OCI-LY7 (cell line): Measurements from ENCODE around the gene RGS2. TPM values are rescaled to one million over a fixed set of nuclear protein-coding genes. Genes with fewer than 3 reads are reported as not detected.

Experiments
- BruUV-seq: library from RNA; stranded (reverse); fragments of 400-500 nt; replicated peaks from 2 replicates; lab custom pipeline; 2021; lab: Mats Ljungman, UMichigan
- CTCF ChIA-PET: fragments of 300-600 bp; sonication (Branson Sonifier 250); formaldehyde crosslinking; loops from one replicate; lab custom pipeline; 2022; ENCODE audit warnings: antibody characterized with exemption; ENCODE audit not compliant: unreplicated experiment; lab: Charles Lee
- POLR2A ChIA-PET: fragments of 300-600 bp; sonication (Branson Sonifier 250); formaldehyde crosslinking; loops from one replicate; lab custom pipeline; 2022; ENCODE audit warnings: antibody characterized with exemption; lab: Charles Lee
- DNase-seq: peaks from one replicate; pipeline ENCODE4 v3.0.0-alpha.2; 2015; ENCODE audit warnings: low spot score
- H2AFZ ChIP-seq: fragments of 200-600 bp; sonication (generic), shearing (Covaris generic); 2 replicates; pipeline ENCODE4 v1.6.1; 2014; ENCODE audit warnings: mild to moderate bottlenecking, antibody characterized with exemption, low read length, moderate library complexity
- H3K27ac ChIP-seq: fragments of 200-600 bp; sonication (generic); 2 replicates; pipeline ENCODE4 v1.5.1; 2014; ENCODE audit warnings: mixed run types, low read depth, mild to moderate bottlenecking, moderate library complexity, low read length, inconsistent platforms; ENCODE audit not compliant: poor library complexity, severe bottlenecking
- H3K36me3 ChIP-seq: fragments of 200-600 bp; sonication (generic); 2 replicates; pipeline ENCODE4 v1.6.1; 2014; ENCODE audit warnings: mild to moderate bottlenecking, antibody characterized with exemption, low read length, moderate library complexity, mixed read lengths; ENCODE audit not compliant: insufficient read depth
- H3K4me1 ChIP-seq: fragments of 200-600 bp; sonication (generic); 2 replicates; pipeline ENCODE4 v1.5.1; 2014; ENCODE audit warnings: mild to moderate bottlenecking, low read length; ENCODE audit not compliant: insufficient read depth, poor library complexity, severe bottlenecking
- H3K4me2 ChIP-seq: fragments of 200-600 bp; sonication (generic); 2 replicates; pipeline ENCODE4 v1.6.1; 2014; ENCODE audit warnings: mild to moderate bottlenecking, low read length
- H3K4me3 ChIP-seq: fragments of 200-600 bp; sonication (generic); 2 replicates; pipeline ENCODE4 v1.5.1; 2014; ENCODE audit warnings: mild to moderate bottlenecking, low read depth, low read length; ENCODE audit not compliant: poor library complexity, severe bottlenecking
- H3K79me2 ChIP-seq: fragments of 200-600 bp; sonication (generic); 2 replicates; pipeline ENCODE4 v1.6.1; 2016; ENCODE audit warnings: low read depth, mild to moderate bottlenecking, low read length, moderate library complexity, mixed read lengths; ENCODE audit not compliant: insufficient read depth
- H3K9me2 ChIP-seq: fragments of 200-600 bp; sonication (generic); 2 replicates; pipeline ENCODE4 v1.6.1; 2016; ENCODE audit warnings: mild to moderate bottlenecking, low read length, mixed read lengths; ENCODE audit not compliant: insufficient read depth
- H3K9me3 ChIP-seq: fragments of 200-600 bp; sonication (generic); 2 replicates; pipeline ENCODE4 v1.6.1; 2014; ENCODE audit warnings: mild to moderate bottlenecking, mixed run types, low read length, mixed read lengths
- H4K20me1 ChIP-seq: fragments of 200-600 bp; sonication (generic); 2 replicates; pipeline ENCODE4 v1.6.1; 2014; ENCODE audit warnings: mild to moderate bottlenecking, antibody characterized with exemption, low read length, moderate library complexity, mixed read lengths; ENCODE audit not compliant: insufficient read depth
- EZH2phosphoT487 ChIP-seq: fragments of 200-600 bp; sonication (generic); IDR thresholded peaks from 2 replicates; pipeline ENCODE4 v1.6.1; 2018; ENCODE audit warnings: low read depth, borderline replicate concordance, mild to moderate bottlenecking, mixed run types, antibody characterized with exemption, low read length, moderate library complexity, mixed read lengths
- intact Hi-C: fragments of 100-400 bp; cut with micrococcal nuclease; formaldehyde crosslinking; loops from one replicate; pipeline ENCODE4 v1.10.0; 2022; ENCODE audit not compliant: unreplicated experiment
- total RNA-seq, 2 experiments: library from RNA; depleted of rRNA in 1 of 2; stranded (reverse); fragments of >200 nt in 1 of 2; shearing (Covaris generic) in 1 of 2; gene quantifications; 2 replicates each; pipeline ENCODE4 v1.2.3, GENCODE V29; 2014 to 2022
- TF ChIP-seq, protein P1 (sequence below): fragments of 200-600 bp; sonication (generic); conservative IDR thresholded peaks from 2 replicates; pipeline ENCODE4 v1.5.1; 2014; ENCODE audit warnings: mild to moderate bottlenecking, antibody characterized with exemption, low read length, moderate library complexity, mixed read lengths

Gene RGS2
- total RNA-seq, 2 experiments from 2014 or later = 12.5 to 27.6 TPM

GRCh38 chr1:192832492-192832891 lies 23.7 kb downstream of the RGS2 start:
- POLR2A ChIA-PET = interaction anchor here (0.6 to 0.7 kb wide), 2 partner anchors 23 to 91 kb away, joined by 3 read pairs; no protein-coding TSS in a partner anchor
- H2AFZ ChIP-seq = no peak overlapping the region
- H3K9me3 ChIP-seq = no peaks in the 10 kb centered on the region
- no peak for DNase-seq
- H3K36me3 ChIP-seq = no peaks in the 10 kb centered on the region
- no peaks in the 10 kb centered on the region for H3K4me1 ChIP-seq
- H3K79me2 ChIP-seq = no peaks in the 10 kb centered on the region
- no TSS peak for BruUV-seq
- H3K27ac ChIP-seq = no peak overlapping the region
- H3K9me2 ChIP-seq = no peaks in the 10 kb centered on the region
- no peaks in the 10 kb centered on the region for H4K20me1 ChIP-seq
- H3K4me2 ChIP-seq = no peak overlapping the region
- TF ChIP-seq EZH2phosphoT487 = no peak
- TF ChIP-seq, protein P1, sequence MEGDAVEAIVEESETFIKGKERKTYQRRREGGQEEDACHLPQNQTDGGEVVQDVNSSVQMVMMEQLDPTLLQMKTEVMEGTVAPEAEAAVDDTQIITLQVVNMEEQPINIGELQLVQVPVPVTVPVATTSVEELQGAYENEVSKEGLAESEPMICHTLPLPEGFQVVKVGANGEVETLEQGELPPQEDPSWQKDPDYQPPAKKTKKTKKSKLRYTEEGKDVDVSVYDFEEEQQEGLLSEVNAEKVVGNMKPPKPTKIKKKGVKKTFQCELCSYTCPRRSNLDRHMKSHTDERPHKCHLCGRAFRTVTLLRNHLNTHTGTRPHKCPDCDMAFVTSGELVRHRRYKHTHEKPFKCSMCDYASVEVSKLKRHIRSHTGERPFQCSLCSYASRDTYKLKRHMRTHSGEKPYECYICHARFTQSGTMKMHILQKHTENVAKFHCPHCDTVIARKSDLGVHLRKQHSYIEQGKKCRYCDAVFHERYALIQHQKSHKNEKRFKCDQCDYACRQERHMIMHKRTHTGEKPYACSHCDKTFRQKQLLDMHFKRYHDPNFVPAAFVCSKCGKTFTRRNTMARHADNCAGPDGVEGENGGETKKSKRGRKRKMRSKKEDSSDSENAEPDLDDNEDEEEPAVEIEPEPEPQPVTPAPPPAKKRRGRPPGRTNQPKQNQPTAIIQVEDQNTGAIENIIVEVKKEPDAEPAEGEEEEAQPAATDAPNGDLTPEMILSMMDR = no peak
- H3K4me3 ChIP-seq = no peak overlapping the region
- intact Hi-C loops = no loop called here
- CTCF ChIA-PET = no interaction called here

GRCh38 chr1:192835116-192835515 lies 26.3 kb downstream of the RGS2 start:
- H3K36me3 ChIP-seq = no peaks in the 10 kb centered on the region
- TF ChIP-seq EZH2phosphoT487 = no peak
- TF ChIP-seq, protein P1 = no peak
- no peak overlapping the region for H2AFZ ChIP-seq
- H3K9me2 ChIP-seq = no peaks in the 10 kb centered on the region
- DNase-seq = no peak
- H3K27ac ChIP-seq = no peak overlapping the region
- H3K79me2 ChIP-seq = no peaks in the 10 kb centered on the region
- H4K20me1 ChIP-seq = no peaks in the 10 kb centered on the region
- BruUV-seq = no TSS peak
- H3K4me2 ChIP-seq = no peak overlapping the region
- no peaks in the 10 kb centered on the region for H3K9me3 ChIP-seq
- ChIA-PET POLR2A (interaction anchor here (0.6 to 1.4 kb wide), 3 partner anchors 12 to 70 kb away, joined by 3 to 5 read pairs (median 4); no protein-coding TSS in a partner anchor), CTCF (no interaction called here)
- intact Hi-C loops = no loop called here
- H3K4me3 ChIP-seq = no peak overlapping the region
- no peaks in the 10 kb centered on the region for H3K4me1 ChIP-seq

GRCh38 chr1:192839162-192840066 lies 30.6 kb downstream of the RGS2 start:
- no peaks in the 10 kb centered on the region for H4K20me1 ChIP-seq
- TF ChIP-seq EZH2phosphoT487 = no peak
- TF ChIP-seq, protein P1 = no peak
- ChIA-PET CTCF (no interaction called here), POLR2A (no interaction called here)
- intact Hi-C loops = no loop called here
- no peak overlapping the region for H3K4me3 ChIP-seq
- no peaks in the 10 kb centered on the region for H3K79me2 ChIP-seq
- H2AFZ ChIP-seq = no peak overlapping the region
- H3K9me3 ChIP-seq = no peaks in the 10 kb centered on the region
- H3K27ac ChIP-seq = no peak overlapping the region
- BruUV-seq = no TSS peak
- no peaks in the 10 kb centered on the region for H3K9me2 ChIP-seq
- H3K36me3 ChIP-seq = no peaks in the 10 kb centered on the region
- no peak for DNase-seq
- no peaks in the 10 kb centered on the region for H3K4me1 ChIP-seq
- no peak overlapping the region for H3K4me2 ChIP-seq
